Measurements from ENCODE around the gene TRIM66. TPM values are rescaled to one million over a fixed set of nuclear protein-coding genes. Genes with fewer than 3 reads are reported as not detected.

TRIM66 gene
- total and polyA plus RNA-seq, 2 experiments from 2014 or later, result 1.0 to 3.3 TPM

GRCh38 chr11:8674859-8675258, 7.6 kb downstream of the TRIM66 start (continued):
- no peak for TF ChIP-seq CTCF (conservative IDR thresholded peaks at IDR 0.05; ENCODE audit: low read depth in 2 of 2)

- peaks cover 34% of the 10 kb centered on the region for H3K4me1 Mint-ChIP-seq
- no peak for DNase-seq (ENCODE audit: low spot score)
- Histone ChIP-seq H3K9me2 (ENCODE audit: insufficient read depth) (no peaks in the 10 kb centered on the region), H3K4me3 (no peak overlapping the region; the same call in 1 of the 2 replicates), H3K4me1 (ENCODE audit: insufficient read depth) (peaks cover 30% of the 10 kb centered on the region), H3K27me3 (ENCODE audit: insufficient read depth) (no peaks in the 10 kb centered on the region), H3K79me2 (replicated peaks; ENCODE audit: insufficient read depth) (no peaks in the 10 kb centered on the region), H2AFZ (peak overlapping the region; percentile 86; the same call in 1 of the 2 replicates), H3K27ac (ENCODE audit: low read depth) (peak overlapping the region; percentile 90), H3K4me2 (0 out of 2 replicates have a peak overlapping the region, but pooled peaks have one; percentile 2), H4K20me1 (replicated peaks; ENCODE audit: insufficient read depth) (no peaks in the 10 kb centered on the region), H3K36me3 (ENCODE audit: insufficient read depth) (no peaks in the 10 kb centered on the region), H3F3A (replicated peaks; ENCODE audit: low read depth) (peaks cover 6% of the 10 kb centered on the region; the same call in 1 of the 2 replicates)
- no peaks in the 10 kb centered on the region for H3K9me3 Mint-ChIP-seq
- ATAC-seq, result no peak
- H3K27me3 Mint-ChIP-seq (ENCODE audit: insufficient read depth, low read depth, poor library complexity), result peaks cover 3% of the 10 kb centered on the region
- peak overlapping the region; percentile 10; the same call in 1 of the 3 replicates for H3K4me3 Mint-ChIP-seq
- H3K36me3 Mint-ChIP-seq (ENCODE audit: low read depth), result peaks cover 11% of the 10 kb centered on the region; the same call in 2 of the 3 replicates
- H3K27ac Mint-ChIP-seq, result peak overlapping the region; percentile 98
- TF ChIP-seq NANOG (IDR thresholded peaks at IDR 0.05; ENCODE audit: borderline replicate concordance), result no peak
- TF ChIP-seq STAT1 (IDR thresholded peaks at IDR 0.05; ENCODE audit: unreplicated experiment), result no peak
- no peak for TF ChIP-seq REST (IDR thresholded peaks at IDR 0.05; ENCODE audit: unreplicated experiment)
- TF ChIP-seq JUNB (IDR thresholded peaks at IDR 0.05; ENCODE audit: unreplicated experiment), result no peak
- TF ChIP-seq POLR2AphosphoS5 (IDR thresholded peaks at IDR 0.05; ENCODE audit: low read depth), result no peak
- TF ChIP-seq, protein P1, sequence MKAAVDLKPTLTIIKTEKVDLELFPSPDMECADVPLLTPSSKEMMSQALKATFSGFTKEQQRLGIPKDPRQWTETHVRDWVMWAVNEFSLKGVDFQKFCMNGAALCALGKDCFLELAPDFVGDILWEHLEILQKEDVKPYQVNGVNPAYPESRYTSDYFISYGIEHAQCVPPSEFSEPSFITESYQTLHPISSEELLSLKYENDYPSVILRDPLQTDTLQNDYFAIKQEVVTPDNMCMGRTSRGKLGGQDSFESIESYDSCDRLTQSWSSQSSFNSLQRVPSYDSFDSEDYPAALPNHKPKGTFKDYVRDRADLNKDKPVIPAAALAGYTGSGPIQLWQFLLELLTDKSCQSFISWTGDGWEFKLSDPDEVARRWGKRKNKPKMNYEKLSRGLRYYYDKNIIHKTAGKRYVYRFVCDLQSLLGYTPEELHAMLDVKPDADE (IDR thresholded peaks at IDR 0.05), result no peak
- TF ChIP-seq EZH2 (IDR thresholded peaks at IDR 0.05; ENCODE audit: low read depth, unreplicated experiment), result no peak
- TF ChIP-seq ZNF114 (CRISPR knock-in tag; IDR thresholded peaks at IDR 0.05), result no peak
- TF ChIP-seq, protein P2, sequence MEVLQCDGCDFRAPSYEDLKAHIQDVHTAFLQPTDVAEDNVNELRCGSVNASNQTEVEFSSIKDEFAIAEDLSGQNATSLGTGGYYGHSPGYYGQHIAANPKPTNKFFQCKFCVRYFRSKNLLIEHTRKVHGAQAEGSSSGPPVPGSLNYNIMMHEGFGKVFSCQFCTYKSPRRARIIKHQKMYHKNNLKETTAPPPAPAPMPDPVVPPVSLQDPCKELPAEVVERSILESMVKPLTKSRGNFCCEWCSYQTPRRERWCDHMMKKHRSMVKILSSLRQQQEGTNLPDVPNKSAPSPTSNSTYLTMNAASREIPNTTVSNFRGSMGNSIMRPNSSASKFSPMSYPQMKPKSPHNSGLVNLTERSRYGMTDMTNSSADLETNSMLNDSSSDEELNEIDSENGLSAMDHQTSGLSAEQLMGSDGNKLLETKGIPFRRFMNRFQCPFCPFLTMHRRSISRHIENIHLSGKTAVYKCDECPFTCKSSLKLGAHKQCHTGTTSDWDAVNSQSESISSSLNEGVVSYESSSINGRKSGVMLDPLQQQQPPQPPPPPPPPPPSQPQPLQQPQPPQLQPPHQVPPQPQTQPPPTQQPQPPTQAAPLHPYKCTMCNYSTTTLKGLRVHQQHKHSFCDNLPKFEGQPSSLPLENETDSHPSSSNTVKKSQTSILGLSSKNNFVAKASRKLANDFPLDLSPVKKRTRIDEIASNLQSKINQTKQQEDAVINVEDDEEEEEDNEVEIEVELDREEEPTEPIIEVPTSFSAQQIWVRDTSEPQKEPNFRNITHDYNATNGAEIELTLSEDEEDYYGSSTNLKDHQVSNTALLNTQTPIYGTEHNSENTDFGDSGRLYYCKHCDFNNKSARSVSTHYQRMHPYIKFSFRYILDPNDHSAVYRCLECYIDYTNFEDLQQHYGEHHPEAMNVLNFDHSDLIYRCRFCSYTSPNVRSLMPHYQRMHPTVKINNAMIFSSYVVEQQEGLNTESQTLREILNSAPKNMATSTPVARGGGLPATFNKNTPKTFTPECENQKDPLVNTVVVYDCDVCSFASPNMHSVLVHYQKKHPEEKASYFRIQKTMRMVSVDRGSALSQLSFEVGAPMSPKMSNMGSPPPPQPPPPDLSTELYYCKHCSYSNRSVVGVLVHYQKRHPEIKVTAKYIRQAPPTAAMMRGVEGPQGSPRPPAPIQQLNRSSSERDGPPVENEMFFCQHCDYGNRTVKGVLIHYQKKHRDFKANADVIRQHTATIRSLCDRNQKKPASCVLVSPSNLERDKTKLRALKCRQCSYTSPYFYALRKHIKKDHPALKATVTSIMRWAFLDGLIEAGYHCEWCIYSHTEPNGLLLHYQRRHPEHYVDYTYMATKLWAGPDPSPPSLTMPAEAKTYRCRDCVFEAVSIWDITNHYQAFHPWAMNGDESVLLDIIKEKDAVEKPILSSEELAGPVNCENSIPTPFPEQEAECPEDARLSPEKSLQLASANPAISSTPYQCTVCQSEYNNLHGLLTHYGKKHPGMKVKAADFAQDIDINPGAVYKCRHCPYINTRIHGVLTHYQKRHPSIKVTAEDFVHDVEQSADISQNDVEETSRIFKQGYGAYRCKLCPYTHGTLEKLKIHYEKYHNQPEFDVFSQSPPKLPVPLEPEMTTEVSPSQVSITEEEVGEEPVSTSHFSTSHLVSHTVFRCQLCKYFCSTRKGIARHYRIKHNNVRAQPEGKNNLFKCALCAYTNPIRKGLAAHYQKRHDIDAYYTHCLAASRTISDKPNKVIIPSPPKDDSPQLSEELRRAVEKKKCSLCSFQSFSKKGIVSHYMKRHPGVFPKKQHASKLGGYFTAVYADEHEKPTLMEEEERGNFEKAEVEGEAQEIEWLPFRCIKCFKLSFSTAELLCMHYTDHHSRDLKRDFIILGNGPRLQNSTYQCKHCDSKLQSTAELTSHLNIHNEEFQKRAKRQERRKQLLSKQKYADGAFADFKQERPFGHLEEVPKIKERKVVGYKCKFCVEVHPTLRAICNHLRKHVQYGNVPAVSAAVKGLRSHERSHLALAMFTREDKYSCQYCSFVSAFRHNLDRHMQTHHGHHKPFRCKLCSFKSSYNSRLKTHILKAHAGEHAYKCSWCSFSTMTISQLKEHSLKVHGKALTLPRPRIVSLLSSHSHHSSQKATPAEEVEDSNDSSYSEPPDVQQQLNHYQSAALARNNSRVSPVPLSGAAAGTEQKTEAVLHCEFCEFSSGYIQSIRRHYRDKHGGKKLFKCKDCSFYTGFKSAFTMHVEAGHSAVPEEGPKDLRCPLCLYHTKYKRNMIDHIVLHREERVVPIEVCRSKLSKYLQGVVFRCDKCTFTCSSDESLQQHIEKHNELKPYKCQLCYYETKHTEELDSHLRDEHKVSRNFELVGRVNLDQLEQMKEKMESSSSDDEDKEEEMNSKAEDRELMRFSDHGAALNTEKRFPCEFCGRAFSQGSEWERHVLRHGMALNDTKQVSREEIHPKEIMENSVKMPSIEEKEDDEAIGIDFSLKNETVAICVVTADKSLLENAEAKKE (CRISPR knock-in tag; IDR thresholded peaks at IDR 0.05), result no peak
- TF ChIP-seq CTCF (conservative IDR thresholded peaks at IDR 0.05; ENCODE audit: low read depth in 2 of 2), result no peak
These were observed 10.1 kb downstream of the TRIM66 start for GRCh38 chr11:8672346-8672745.
